ENCODE measurements around the gene KIAA1217. TPM values are rescaled to one million over a fixed set of nuclear protein-coding genes. Genes with fewer than 3 reads are reported as not detected.

Gene KIAA1217
- total RNA-seq, 4 donors from 2014 or later: 67.3 to 104 (median 89.8) TPM

DNA sequence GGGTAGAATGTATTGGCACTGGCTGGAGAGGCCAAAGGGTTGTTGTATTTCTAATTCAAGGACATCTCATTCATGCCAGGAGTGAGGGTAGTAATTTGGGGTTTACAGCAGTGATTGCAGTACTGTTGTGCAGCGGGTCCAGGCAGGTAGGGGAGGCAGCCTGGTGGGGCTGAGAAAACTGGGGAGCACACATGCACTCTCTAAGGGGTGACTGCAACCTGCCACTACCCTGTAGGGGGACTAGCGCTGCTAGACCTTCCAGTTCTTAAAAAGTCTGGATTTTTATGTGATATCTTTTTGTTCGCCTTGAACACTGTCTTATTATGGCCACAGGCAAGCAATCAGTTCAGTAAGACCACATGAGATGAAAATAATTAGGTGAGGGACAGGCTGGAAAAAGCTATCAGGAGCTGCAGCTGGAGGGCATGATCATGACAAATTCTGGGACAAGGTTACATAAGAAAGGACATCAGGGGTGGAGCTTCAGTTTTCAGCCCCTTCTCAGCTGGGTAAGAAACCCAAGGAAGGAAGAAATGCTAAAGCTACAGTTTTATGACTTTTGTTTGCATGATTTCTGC lies 365.7 kb downstream of the KIAA1217 start:
- H3K4me1 ChIP-seq: no peaks in the 10 kb centered on the region
- H3K27me3 ChIP-seq: no peaks in the 10 kb centered on the region
- no peak overlapping the region for H3K4me3 ChIP-seq (replicated peaks in 1 of 3)
- no peak for DNase-seq
- intact Hi-C loops (cut with DNase I): no loop called here
- 91 to 94% methylated on average over 3 of the region's 3 CpGs for WGBS, 2 donors
- no peak overlapping the region for H3K27ac ChIP-seq
- TF ChIP-seq, protein P1, sequence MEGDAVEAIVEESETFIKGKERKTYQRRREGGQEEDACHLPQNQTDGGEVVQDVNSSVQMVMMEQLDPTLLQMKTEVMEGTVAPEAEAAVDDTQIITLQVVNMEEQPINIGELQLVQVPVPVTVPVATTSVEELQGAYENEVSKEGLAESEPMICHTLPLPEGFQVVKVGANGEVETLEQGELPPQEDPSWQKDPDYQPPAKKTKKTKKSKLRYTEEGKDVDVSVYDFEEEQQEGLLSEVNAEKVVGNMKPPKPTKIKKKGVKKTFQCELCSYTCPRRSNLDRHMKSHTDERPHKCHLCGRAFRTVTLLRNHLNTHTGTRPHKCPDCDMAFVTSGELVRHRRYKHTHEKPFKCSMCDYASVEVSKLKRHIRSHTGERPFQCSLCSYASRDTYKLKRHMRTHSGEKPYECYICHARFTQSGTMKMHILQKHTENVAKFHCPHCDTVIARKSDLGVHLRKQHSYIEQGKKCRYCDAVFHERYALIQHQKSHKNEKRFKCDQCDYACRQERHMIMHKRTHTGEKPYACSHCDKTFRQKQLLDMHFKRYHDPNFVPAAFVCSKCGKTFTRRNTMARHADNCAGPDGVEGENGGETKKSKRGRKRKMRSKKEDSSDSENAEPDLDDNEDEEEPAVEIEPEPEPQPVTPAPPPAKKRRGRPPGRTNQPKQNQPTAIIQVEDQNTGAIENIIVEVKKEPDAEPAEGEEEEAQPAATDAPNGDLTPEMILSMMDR (IDR thresholded peaks at IDR 0.05): no peak
- no peak for TF ChIP-seq POLR2A (IDR thresholded peaks at IDR 0.05)
- H3K36me3 ChIP-seq: no peaks in the 10 kb centered on the region
- no peaks in the 10 kb centered on the region for H3K9me3 ChIP-seq

- no peaks in the 10 kb centered on the region for H3K4me1 ChIP-seq
- H3K9me3 ChIP-seq: no peaks in the 10 kb centered on the region
- H3K4me3 ChIP-seq (replicated peaks in 1 of 3): no peak overlapping the region
- TF ChIP-seq, protein P1 (IDR thresholded peaks at IDR 0.05): no peak
- TF ChIP-seq POLR2A (IDR thresholded peaks at IDR 0.05): no peak
- DNase-seq: no peak
- intact Hi-C loops (cut with DNase I): no loop called here
- H3K27me3 ChIP-seq: no peaks in the 10 kb centered on the region
- H3K27ac ChIP-seq: no peak overlapping the region
- WGBS, 2 donors: 72 to 74% methylated on average over 10 of the region's 10 CpGs
- H3K36me3 ChIP-seq: no peaks in the 10 kb centered on the region
Measured at GRCh38 chr10:24575481-24576002, 366.6 kb downstream of the KIAA1217 start.

DNA sequence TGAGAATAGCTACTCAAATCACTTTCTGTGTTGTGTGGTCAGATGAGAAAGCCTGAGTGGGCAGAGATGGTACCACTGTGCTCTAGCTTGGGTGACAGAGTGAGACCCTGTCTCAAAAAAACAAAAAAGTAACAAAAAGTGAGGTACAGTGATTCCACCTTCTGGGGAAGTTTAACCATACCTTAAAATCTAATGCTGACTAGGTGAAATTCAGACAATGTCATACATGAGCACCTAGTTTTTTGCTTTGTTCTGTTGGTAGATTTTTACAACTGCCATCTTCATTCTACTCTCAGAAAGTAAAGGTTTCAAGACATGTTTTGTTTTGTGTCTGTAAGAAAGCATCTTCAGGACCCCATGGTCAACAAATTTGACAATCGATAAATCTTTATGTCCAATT lies 370.5 kb downstream of the KIAA1217 start:
- DNase-seq: no peak
- no peaks in the 10 kb centered on the region for H3K9me3 ChIP-seq
- H3K4me3 ChIP-seq (replicated peaks in 1 of 3): no peak overlapping the region
- H3K36me3 ChIP-seq: peaks cover 0 to 1% of the 10 kb centered on the region in 2 donors
- no peak overlapping the region for H3K27ac ChIP-seq
- no peaks in the 10 kb centered on the region for H3K4me1 ChIP-seq
- WGBS, 2 donors: 97 to 98% methylated on average over 1 of the region's 1 CpG
- TF ChIP-seq POLR2A (IDR thresholded peaks at IDR 0.05): no peak
- TF ChIP-seq, protein P1 (IDR thresholded peaks at IDR 0.05): no peak
- intact Hi-C loops (cut with DNase I): no loop called here
- H3K27me3 ChIP-seq: no peaks in the 10 kb centered on the region

- DNase-seq: no peak
- Histone ChIP-seq H3K36me3 (peaks cover 0 to 6% of the 10 kb centered on the region in 2 donors), H3K27ac (no peak overlapping the region), H3K4me3 (replicated peaks in 1 of 3) (no peak overlapping the region), H3K4me1 (no peaks in the 10 kb centered on the region), H3K27me3 (no peaks in the 10 kb centered on the region), H3K9me3 (no peaks in the 10 kb centered on the region)
- intact Hi-C loops (cut with DNase I): no loop called here
- no peak for TF ChIP-seq POLR2A (IDR thresholded peaks at IDR 0.05)
- TF ChIP-seq, protein P1 (IDR thresholded peaks at IDR 0.05): no peak
- 70 to 79% methylated on average over 4 of the region's 4 CpGs for WGBS, 2 donors
Measured at GRCh38 chr10:24579906-24580305, 371.0 kb downstream of the KIAA1217 start.

DNA sequence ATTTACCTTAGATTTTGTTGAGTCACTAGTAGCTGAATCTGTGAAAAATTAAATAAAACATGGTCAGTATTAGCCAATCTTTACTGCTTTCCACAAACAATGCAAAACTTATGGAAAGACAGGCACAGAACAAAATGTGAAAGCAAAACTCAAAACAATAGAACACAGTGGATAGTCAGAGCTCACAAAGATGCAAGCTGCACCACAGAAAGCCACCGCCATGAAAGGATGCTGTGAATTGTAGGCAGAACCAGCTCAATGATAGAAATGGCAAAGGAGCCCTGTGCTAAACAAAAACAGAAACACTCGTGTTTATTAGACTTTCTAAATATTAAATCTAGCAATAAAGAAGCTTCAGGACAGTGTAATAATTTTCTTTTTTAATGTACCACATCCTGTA lies 380.3 kb downstream of the KIAA1217 start:
- DNase-seq: no peak
- Histone ChIP-seq H3K4me1 (no peaks in the 10 kb centered on the region), H3K36me3 (peaks cover 26 to 43% of the 10 kb centered on the region in 2 donors), H3K27ac (no peak overlapping the region), H3K27me3 (no peaks in the 10 kb centered on the region), H3K4me3 (replicated peaks in 1 of 3) (no peak overlapping the region), H3K9me3 (no peaks in the 10 kb centered on the region)
- TF ChIP-seq, protein P1 (IDR thresholded peaks at IDR 0.05): no peak
- TF ChIP-seq POLR2A (IDR thresholded peaks at IDR 0.05): no peak
- whole genome bisulfite sequencing, 2 donors: 92 to 97% methylated on average over 2 of the region's 2 CpGs
- intact Hi-C loops (cut with DNase I): no loop called here

Measured in thyroid gland (tissue), 4 donors.